HG02798 (cell line): Measurements from ENCODE around the gene HEXIM2.
"Not testable (repeated sequence)": the region's sequence is repeated elsewhere in the genome, so short reads cannot be mapped to it uniquely, and the experiment has no call there.

Experiments used
- ATAC-seq: cut with Tn5 transposase; IDR thresholded peaks from one replicate; pipeline ENCODE4 v1.9.1; 2021; ENCODE audit warnings: mild to moderate bottlenecking; ENCODE audit not compliant: unreplicated experiment, poor library complexity

Gene HEXIM2, protein sequence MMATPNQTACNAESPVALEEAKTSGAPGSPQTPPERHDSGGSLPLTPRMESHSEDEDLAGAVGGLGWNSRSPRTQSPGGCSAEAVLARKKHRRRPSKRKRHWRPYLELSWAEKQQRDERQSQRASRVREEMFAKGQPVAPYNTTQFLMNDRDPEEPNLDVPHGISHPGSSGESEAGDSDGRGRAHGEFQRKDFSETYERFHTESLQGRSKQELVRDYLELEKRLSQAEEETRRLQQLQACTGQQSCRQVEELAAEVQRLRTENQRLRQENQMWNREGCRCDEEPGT

DNA sequence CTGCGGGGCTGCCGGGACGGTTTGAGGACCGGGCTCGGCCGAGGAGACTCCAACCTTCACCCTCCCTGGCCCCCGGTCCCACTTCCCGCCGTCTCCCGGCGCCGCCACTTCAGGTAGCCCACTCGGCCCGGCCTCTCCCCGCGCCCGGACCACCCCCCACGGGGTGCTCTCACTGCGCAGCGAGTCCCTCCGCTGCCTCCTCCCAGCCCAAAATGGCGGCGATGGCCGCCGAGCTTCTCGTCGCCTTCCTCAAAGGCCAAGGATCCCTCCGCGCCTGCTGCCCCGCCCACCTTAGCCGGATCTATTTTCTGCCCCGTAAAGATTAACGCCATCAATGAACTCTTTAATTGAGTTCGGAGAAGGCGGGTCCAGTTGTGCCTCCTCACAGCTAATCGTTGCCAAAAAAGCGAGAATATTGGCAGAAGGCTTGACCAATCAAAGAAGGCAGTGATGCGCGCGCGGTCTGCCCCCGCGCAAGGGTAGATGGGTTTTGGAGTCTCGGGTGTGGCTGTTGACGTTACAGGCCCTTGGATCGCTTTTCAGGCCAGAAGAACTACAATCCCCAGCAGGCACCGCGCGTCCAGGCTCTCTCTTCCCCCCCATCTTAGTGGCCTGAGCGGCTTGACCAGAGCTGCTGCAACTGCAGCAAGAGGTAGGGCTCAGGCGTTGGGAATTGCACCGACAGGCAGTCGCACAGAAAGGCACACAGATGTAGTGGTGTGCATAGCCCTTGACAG is at the start of gene HEXIM2:
Gene HEXIM2, plus strand, starts transcription at position 588 of the 737 bp plus-strand sequence. CDS start 919 bp downstream, outside the sequence.
- ATAC-seq: peak; percentile 95

DNA sequence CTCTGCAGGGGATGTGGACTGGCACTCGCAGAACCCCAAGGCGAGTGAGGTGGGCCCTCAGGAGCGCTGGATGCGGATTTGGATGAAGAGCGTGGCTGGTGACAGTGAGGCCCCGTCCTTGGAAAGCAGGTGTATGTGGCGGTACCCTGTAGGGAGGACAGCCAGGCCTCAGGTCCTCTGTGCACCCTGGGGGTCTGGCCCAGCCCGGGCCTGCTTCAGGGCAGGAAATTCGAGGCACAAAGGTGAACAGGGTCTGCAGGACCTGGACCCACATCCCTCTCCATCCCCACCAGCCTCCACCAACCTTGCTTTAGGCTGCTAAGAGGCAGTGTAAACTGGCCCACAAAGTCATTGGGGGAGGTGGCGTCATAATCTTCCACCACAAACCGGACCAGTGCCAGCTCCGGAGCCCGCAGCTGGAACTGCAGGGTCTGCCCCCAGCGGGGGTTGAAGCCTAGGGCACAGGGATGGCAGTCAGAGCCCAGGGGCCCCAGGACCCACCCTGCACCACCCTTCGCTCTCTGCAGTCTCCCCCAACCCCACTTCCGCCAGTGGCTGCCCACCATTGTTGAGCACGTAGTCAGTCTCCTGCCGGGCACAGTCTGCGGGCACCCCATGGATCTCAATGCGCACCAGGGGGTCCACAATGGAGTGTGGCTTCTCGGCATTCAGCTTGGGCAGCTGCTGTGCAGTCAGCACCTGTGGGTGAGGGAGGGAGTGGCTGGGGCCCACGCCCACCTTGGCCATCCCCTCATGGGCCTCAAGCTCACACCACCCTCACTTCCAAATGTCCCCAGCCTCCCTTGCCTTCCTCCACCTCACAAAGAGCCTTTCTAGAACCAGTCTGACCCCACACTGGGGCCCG is 48.9 kb upstream of the HEXIM2 start:
- ATAC-seq: no peak

DNA sequence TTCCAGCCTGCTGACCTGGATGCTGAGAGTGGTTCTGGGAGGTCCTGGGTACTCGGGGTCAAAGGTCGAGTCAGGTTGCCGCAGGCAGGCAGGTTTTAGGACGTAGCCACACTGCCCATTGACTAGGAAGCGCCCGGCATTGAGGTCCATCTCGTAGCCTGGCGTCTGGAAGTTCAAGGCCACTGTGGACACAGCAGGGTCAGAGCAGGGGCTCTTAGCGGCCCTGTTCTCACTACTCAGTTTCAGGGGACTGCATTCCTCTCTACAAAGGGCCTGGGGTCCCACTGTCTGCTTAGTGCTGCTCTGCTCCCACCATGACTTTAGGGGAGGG is 48.3 kb upstream of the HEXIM2 start:
- no peak for ATAC-seq

DNA sequence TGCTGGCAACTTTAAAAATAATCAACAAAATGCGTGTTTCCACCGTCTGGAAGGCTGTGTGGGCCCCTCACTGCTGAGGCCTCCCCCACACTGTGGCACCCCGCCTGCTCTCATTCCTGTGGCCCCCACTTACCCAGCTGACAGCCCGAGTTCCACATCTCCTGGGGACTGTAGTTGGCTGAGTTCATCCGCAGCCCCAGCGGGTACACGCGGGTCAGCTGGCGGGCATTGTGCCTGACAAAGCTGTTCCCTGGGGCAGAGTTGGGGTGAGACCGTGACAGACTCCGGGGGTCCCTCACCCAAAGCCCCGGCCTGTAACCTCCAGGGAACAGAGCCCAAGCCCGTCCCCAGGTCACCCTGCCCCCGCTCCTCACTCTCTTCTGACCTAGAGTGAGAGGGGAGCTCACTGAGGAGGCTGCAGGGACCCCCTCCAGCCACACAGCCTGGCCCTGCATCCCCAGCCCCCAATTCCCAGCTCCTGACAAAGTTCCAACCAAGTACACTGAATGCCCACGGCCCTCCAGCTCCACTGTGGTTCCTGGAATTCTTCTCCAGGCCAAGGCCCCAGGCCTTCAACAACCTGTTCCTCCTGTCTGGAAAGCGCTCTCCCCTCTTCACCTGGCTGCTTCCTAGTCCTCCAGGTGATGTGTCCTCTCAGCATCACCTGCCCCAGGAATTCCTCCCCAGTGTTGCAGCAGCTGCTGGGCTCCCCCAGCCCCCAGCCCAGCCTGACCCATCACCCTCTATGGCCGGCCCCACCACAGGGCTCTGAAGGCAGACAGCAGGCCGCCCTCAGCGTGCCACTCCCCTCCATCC is 47.4 kb upstream of the HEXIM2 start:
- no peak for ATAC-seq

DNA sequence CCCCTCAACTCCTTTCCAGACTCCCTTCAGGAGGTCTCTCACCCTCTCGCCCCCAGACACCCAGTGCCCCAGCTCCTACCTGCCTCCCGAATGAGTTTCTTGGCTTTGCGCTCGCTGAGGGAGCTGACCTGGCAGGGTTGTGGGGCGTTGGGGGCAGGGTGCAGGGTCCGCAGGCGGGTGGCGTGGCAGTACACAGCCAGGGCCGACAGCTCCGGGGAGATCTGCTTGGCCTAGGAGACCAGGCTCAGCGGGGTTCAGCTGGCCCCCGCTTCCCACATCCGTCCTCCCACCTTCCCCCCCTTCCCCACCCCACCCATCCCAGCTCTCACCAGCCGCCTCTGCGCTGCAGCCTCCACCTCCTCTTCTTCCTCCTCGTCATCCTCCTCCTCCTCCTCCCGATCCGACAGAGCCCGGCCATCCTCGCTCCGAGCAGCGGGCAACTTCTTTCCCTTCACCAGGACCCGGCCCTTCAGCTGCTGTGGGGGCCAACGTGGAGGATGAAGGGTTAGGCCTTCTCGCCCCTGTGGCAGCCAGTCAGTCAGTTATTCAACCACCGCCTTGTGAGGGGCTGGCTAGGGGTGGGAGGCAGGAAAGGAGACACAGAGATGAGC is 46.6 kb upstream of the HEXIM2 start:
- no peak for ATAC-seq

DNA sequence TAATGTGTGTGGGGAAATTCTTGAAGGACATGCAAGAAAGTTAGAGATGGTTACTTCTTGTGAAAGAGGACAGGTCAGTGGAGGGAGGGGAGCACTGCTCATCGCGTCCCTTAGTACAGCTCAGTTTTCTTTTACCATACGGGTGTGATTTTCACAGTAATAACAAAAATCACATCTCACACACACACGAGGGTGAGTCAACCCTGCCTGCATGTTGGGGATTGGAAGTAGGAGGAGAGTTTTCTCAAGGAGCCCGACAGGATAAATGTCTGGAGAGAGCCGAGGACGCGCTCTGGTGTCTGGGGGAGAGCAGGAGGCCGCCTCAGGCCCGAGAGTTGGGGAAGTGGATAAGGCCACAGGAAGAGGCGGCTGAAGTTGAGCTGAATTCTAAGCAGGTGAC is 45.8 kb upstream of the HEXIM2 start:
- ATAC-seq: no peak

DNA sequence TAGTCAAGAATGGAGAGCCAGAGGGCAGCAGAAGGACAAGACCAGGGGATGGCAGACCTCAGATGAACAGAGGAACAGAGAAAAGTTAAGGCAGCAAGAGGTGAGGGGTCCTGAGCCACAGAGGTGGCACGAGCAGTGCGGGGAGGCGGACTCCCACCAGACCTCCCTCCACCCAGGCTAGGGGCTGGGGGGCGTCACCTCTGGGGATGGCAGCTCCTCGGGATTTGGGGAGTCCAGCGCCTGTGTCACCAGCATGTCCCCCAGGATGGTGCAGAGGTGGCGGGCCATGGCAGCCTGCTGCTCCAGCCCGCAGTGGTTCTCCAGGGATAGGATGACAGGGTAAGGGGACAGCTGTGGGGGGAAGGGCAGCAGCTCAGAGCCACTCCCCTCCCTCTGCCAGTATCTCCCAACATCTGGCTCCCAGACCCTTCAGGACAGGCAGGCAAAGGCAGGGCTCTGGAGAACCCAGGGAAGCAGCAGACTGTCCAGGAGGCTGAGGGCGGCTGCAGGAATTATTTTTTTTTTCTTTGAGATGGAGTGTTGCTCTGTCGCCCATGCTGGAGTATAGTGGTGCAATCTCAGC is 45.1 kb upstream of the HEXIM2 start:
- no peak for ATAC-seq

DNA sequence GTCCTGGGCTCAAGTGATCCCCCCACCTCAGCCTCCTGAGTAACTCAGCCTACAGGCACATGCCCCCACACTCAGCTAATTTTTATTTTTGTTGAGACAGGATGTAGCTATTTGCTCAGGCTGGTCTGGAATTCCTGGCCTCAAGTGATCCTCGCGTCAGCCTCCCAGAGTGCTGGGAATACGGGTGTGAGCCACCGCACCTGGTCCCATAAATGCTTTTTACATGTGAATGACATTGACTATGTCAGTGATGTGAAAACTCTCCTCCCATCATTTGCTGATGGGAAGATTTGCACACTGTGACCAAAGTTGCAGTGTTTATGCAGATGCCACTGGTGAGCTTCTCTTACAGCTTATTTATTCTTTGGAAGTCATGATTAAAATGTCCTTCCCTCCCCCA is 44.3 kb upstream of the HEXIM2 start:
- no peak for ATAC-seq

DNA sequence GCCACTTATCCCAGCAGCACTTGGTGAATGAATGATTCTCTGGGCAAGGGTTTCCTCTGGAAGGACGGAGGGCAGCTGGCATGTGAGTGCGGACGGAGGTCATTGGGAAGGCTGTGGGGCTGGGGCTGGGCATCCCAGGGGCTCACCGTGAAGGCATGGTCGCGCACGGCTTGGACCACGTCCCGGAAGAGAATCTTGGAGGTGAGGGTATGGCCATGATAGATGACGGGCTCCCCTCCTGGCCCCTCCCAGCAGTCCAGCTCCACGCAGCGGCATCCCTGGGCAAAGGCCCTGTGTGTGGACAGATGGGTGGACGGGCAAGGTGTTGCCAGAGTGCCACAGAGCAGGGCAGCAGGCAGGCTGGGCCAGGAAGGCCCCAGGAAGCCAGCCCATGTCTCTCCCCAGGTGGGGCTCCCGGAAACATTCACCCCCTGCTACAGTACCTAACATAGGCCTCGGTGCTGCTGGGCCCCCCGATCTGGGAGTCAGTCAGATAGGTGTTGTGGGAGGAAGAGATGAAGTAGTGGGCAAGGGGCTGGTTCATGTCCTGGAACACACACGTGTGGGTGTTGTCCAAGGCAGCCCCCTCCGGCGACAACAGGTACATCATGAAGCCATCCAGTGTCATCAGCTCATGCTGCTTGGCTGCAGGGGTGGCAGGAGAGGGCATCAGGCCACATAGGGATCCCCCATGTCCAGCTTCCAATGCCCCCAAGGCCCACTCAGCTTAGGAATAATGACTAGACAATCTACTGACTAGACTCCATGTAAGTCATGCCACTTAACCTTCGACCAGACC is 43.6 kb upstream of the HEXIM2 start:
- ATAC-seq: no peak

DNA sequence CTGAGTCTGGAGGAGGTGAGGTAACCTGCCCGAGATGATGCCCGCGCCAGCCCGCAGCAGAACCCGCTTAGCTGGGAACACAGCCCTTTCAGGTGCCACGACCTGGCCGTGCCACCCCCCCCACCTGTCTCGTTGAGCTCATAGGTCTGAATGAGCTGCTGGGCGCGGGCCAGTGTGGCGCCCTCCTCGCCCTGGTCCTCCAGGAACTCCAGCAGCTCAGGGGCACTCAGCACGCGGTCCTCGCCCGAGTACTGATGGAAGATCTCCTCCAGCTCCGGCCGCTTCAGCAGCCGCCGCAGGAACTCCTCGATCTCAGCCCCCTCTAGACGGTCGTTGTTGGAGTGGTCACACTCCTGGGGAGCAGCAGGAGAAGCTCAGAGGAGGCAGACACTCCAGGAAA is 43.0 kb upstream of the HEXIM2 start:
- no peak for ATAC-seq

DNA sequence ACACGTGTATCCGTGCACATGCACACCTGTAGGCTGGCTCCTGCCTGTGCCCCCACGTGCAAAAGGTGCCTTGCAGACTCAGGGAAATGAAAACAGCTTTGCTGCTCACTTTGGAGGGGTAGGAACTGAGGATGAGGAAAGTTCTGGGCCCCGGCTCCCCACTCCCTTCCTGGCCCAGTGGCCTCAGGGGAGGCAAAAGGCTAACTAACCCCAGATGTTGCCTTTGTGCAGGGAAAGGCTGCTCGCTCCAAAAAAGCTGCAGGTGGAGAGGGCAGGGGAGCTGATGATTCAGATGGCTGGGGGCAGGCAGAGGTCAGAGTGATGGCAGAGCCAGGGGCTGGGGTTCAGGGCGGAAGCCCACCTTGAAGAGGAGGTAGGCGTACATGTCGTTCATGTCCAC is 41.7 kb upstream of the HEXIM2 start:
- ATAC-seq: no peak

DNA sequence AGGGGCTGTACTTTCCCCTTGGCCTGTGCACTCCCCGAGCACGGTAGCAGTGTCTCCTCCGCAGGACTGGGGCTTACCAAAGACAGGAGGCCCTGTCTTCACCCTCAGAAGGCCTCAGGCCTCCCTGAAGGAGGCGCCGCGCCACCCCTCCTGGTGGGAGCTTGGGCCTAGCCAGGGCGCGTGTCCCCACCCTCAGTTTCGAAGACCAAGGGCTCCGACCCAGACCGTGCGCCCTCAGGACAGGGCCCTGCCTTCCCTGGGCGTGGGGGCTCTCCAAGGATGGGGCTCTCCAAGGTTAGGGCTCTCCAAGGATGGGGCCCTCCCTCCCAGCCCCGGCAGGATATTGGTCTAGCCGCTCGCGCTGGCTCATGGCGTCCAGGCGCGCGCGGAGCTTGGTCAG is 41.1 kb upstream of the HEXIM2 start:
- no peak for ATAC-seq

DNA sequence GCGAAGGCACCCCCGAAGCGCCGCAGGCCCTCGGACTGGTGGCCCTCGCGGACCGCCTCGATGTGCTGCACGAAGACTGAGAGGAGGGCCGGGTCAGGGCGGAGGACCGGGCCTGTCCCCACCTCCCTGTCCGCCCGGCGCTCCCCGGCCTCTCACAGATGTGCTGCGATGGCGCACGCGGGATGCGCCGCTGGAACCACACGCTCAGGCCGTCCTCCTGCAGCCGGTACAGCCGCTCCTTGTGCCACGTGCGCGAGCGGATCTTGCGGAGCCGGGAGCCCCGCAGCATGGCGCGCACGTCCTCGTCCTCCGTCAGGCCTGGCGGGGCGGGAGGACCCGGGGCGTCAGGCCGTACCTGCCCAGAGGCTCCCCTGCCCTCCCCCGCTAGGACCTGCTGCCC is 40.6 kb upstream of the HEXIM2 start:
- ATAC-seq: no peak

DNA sequence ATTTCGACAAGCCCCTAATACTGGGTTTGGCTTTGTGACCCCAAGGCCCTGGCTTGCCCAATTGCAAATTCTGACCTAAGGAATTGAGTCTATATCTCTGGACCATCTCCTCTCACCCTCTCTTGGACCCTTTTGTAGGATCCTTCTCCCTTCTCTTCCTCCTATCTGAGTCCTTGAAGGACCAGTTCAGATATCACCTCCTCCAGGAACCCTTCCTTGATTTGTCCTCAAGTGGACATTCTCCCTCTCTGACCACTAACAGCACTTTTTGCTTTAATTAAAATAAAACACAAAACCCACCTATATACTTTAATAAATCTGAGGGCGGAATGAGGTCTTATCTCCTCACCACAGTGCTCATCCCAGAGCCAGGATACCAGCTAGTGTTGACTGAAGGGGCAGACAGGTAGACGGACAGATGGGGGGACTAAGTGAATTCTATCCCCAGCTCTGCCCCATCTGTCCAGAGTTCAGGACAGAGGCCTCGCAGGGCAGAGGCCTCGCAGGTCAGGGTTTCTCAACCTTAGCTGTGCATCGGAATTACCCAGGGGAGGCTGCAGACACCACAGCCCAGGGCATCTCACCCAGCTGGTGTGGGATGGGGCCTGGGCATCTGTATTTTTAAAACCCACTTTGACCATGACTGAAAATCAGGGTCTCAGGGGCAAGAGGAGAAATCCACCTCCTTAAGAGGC is 38.5 kb upstream of the HEXIM2 start:
- no peak for ATAC-seq

DNA sequence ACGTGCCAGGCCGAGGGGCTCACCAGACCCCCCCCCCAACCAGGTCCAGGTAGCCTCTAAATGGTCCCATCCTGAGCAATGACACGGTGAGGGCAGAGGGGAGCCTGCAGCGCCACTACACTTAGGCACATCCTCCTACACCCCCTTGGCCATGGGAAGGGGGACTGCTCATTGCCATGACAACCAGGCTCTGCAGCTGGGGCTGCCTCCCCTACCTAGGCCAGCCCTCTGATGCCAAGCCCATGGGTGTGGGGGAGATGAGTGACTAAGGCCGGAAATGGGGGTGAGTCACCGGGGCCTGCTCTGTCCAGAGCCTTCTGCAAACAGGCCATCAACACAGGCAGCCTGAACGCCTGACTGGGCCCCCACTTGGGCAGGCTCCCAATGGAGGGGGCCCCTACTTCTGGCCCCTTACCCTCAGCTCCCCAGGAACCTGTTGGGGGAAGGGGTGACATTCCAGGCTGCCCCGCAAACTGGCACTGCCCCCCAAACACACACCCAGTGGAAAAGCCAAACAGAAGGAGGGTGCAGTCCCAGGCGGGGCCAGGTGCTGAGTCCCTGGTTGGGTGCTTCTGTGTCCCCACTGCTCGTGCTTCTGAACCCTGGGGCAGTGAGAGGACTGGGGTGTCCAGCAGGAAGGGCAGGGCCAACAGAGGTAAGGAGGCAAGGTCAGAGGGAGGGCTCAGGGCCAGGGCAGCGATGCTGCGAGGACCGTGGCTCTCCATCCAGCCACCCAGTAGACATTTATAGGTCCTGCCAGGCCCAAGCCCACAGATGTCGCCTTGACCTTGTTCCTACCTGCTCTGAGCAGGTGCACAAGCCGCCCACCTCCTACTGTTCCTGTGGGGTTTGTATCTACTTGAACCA is 37.5 kb upstream of the HEXIM2 start:
- no peak for ATAC-seq

DNA sequence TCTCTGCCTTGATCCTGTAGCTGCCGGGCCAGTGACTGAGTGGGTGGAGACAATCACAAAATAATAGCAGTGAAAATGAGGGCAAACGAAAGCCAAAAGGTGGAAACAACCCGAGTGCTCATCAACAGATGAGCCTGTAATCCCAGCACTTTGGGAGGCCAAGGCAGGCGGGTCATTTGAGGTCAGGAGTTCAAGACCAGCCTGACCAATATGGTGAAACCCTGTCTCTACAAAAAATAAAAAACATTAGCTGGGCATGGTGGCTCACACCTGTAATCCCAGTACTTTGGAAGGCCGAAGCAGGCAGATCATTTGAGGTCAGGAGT is 36.9 kb upstream of the HEXIM2 start:
- ATAC-seq: not testable (repeated sequence)

DNA sequence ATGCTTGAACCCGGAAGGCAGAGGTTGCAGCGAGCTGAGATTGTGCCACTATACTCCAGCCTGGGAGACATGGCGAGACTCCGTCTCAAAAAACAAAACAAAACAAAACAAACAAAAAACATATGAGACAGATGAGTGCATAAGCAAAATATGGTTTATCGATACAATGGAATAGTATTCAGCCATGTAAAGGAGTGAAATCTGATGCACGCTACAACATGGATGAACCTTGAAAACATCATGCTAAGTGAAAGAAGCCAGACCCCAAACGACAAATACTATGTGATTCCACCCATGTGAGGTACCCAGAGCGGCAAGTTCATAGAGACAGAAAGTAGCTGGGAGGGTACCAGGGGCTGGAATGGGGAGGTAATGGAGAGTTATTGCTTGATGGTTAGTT is 36.2 kb upstream of the HEXIM2 start:
- no peak for ATAC-seq

DNA sequence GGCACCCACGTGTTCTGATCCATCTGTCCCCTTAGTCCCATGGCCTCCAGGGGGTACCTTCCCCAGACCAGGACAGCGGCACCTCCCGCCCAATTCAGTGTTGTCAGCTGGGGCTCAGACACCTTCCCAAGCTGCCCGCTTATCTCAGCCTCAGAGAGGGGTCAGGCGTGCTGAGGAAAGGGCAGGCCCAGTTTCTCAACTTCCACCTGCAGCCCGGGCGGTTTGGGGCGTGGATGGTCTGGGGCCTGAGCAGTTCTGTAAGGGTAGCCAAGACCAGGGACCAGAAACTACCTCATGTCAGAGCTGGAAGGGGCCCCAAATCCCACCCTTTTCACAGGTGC is 34.5 kb upstream of the HEXIM2 start:
- no peak for ATAC-seq
